SKM-1 (cell line): ENCODE measurements around the gene SPPL2C.

Experiments
- DNase-seq: peaks from one replicate; lab custom pipeline; 2025; ENCODE audit not compliant: unreplicated experiment; lab: John Stamatoyannopoulos, UW

The SPPL2C gene

GRCh38 chr17:45828171-45828570 lies 16.5 kb upstream of the SPPL2C start:
- no peak for DNase-seq

DNA sequence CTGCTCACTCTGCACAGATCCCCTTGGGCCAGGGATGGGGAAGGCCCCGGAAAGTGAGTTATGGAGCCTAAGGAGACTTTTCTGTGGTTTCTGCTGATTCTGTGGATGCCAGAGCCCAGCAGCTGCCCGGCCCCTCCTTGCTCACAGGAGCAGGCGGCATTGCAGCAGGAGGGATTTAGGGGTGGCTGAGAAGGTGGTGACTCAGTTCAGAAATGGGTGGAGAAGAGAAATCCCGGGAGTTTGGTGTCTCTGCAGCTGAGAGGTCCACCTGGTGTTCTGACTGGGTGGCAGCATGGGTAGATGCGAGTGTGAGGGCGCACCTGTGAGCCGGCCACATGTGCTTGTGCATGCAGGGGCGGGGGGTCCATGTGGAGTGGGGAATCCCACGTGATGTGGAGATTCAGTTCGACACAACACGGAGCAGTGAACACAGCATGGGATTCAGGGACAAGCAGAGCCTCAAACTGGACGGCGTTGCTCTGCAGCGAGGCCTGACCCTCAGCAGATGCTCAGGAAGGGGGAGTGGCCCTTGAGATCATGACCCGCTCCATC lies 16.0 kb upstream of the SPPL2C start:
- no peak for DNase-seq

DNA sequence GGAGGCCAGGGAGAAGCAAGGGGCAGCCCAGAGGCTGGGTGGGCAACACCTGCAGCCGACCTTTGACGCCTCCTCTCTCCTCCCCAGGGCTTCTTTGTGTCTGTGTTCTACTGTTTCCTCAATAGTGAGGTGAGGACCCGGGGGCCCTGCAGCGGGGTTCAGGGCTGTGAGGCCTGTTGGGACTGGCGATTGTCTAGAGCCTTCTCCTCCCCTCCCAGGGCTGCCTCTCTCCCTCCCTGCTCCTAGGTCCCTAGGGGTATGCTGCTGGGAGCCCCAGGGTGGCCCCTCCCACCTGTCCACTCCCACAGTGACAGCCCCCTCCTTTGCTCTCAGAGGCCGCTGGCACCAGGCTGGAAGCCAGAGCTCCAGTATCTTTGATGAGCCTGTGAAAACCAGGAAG lies 10.8 kb upstream of the SPPL2C start:
- DNase-seq = no peak

GRCh38 chr17:45834471-45835396 lies 9.9 kb upstream of the SPPL2C start:
- DNase-seq = no peak

GRCh38 chr17:45835481-45835880 lies 9.2 kb upstream of the SPPL2C start:
- no peak for DNase-seq

- DNase-seq = no peak
Measured at GRCh38 chr17:45836047-45837044, 8.3 kb upstream of the SPPL2C start.

DNA sequence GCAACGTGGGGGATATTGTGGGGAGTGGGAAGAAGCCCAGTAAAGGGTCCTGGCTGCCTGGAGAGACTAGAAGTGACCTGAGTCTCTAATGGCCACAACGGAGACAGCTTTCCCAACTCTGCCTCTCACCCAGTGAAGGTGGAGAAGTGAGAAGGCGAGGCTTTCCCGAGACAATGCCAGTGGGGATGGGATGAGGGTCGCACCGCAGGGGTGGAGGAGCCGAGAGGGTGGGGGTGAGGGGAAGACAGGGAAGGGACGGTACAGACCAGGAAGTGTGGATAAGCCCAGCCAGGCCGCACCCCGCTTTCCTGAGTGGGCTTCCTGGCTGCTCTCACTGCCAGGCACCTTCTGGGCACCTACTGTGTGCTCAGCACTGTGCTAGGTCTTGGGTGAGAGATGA lies 7.5 kb upstream of the SPPL2C start:
- no peak for DNase-seq

DNA sequence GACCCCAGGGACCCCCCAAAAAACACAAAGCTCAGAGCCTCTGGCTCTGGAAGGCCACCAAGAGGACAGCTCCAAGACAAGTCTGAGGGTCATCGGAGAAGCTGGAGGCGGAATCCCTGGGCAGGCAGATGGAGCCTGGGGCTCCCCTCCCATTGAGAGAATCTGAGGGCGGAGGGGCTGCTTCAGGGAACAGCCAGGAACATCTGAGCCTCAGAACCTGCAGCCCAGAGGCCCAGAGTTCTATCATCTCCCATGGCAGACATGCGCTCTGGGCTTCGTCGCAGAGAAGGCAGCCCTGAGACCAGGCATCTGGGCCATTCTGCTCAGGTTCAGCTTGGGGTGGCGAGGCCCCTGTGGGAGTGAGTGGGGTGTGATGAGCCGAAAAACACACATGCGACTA lies 7.1 kb upstream of the SPPL2C start:
- DNase-seq = no peak

GRCh38 chr17:45838751-45839295 lies 5.9 kb upstream of the SPPL2C start:
- DNase-seq = no peak

DNA sequence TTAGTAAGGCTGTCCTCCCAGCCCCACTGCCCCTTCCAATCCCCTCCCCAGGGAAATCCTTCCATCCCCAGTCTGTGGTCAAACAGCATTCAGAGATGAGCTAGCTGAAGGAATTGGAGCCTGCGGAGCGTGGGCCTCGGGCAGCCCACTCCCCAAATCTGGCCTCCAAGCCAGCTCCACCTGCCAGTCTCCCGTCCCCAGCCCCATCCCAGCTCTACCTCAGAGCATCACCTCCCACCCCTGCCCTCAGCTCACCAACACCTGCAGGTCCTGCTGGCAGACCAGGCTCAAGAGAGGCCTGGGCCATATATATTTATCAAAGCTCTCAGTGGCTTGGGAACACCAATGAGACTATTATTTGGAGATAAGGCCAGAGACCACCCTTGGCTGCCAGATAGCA lies 5.2 kb upstream of the SPPL2C start:
- DNase-seq = no peak

DNA sequence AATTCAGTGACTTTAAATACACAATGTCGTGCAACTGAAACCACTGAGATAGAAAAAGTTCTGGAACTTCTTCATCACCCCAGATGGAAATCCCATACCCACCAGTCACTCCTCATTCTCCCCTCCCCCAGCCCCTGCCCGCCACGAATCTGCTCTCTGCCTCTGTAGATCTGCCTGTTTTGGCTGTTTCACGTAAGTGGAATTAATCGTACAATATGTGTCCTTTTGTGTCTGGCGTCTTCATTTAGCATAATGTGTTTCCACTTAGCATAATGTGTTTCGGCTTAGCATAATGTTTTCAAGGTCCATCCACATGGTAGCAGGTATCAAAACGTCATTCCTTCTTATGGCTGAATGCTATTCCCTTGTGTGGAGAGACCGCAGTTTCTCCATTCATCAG lies 3.5 kb upstream of the SPPL2C start:
- DNase-seq = no peak

DNA sequence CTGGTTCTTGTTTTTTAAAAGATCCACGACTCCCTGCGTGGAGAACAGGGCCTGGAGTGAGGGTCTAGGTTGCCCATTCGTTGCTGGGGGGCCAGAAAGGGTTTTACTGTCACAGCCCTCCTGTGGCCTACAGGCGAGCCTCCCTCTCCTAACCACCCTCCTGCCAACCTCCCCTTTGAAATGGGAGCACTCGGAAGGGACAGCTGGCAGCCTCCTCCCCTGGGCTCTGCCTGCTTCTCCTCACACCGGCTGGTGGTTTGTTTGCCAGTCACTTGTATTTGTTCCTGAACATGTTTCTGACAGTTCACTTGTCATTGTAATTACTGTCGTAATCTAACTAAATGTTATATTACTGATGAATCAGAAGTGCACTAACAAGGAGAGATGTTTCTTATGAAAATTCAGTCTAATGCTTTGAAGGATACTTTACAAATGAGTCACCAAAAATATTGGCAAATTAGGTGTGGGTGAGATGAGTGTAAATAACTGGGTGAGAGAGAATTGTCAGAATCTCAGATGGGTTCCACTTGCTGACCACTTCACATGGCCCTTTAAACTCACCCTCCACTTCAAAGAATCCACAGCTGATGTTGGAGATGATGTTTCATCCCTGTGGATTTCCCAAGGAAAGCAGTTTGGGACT lies 2.7 kb upstream of the SPPL2C start:
- no peak for DNase-seq

- no peak for DNase-seq
Measured at GRCh38 chr17:45843722-45844121, 959 bp upstream of the SPPL2C start.

DNA sequence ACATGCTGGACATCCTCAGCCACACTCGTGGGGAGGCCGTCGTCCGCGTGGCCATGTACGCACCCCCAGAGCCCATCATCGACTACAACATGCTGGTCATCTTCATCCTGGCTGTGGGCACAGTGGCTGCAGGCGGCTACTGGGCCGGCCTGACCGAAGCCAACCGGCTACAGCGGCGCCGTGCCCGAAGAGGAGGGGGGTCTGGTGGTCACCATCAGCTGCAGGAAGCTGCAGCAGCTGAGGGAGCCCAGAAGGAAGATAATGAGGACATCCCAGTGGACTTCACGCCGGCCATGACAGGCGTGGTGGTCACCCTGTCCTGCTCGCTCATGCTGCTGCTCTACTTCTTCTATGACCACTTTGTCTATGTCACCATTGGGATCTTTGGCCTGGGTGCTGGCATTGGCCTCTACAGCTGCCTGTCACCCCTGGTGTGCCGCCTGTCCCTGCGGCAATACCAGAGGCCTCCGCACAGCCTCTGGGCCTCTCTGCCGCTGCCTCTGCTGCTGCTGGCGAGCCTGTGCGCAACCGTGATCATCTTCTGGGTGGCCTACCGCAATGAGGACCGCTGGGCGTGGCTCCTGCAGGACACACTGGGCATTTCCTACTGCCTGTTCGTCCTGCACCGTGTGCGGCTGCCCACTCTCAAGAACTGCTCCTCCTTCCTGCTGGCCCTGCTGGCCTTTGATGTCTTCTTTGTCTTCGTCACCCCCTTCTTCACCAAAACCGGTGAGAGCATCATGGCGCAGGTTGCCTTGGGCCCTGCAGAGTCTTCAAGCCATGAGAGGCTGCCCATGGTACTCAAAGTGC lies 900 bp downstream of the SPPL2C start:
- no peak for DNase-seq

DNA sequence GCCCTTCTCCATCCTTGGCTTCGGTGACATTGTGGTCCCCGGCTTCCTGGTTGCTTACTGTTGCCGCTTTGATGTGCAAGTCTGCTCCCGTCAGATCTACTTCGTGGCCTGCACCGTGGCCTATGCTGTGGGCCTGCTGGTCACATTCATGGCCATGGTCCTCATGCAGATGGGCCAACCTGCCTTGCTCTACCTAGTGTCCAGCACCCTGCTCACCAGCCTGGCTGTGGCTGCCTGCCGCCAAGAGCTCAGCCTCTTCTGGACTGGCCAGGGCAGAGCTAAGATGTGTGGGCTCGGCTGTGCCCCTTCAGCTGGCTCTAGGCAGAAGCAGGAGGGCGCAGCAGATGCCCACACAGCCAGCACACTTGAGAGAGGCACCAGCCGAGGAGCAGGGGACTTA lies 1.5 kb downstream of the SPPL2C start:
- DNase-seq = no peak

GRCh38 chr17:45846646-45847045 lies 2.0 kb downstream of the SPPL2C start:
- DNase-seq = no peak

DNA sequence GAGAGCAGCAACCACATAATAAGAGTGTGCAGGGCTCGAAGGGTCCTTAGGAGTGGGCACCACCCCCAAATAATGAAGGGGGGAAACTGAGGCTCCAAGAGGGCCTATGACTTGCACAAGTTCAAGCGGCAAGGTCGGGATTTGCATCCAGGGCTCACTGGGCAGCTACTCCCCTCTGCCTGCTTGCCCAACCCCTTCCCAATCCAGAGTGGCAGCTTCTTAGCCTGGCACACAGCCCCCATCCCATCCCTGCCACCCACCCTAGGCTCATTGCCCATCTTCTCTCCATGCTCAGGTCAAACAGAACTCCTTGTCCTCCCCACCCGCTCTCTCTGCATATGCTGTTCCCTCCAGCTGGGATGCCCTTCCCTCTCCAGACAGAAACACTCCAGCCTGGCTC lies 2.4 kb downstream of the SPPL2C start:
- no peak for DNase-seq

- no peak for DNase-seq
Measured at GRCh38 chr17:45847747-45848146, 3.1 kb downstream of the SPPL2C start.

DNA sequence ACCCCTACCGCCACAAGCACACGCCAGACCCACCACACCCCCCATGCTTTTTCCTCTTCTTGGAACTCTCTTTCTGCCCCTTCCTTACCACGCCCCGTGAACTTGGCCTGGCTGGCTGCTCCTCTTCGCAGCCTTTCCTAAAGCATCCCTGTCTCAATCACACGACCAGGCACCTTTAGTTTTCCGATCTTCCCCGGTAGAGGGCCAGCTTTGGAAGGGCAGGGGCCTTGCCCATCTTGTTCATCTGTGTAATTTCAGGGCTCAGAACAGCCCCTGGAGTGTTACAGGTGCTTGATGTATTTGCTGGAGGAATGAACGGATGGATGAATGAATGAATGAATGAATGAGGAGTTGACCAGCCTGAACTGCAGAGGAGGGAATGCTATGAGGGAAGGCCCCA lies 3.7 kb downstream of the SPPL2C start:
- no peak for DNase-seq
